Daoy (cell line): ENCODE data around the gene MACROD1. TPM values are rescaled to one million over a fixed set of nuclear protein-coding genes. Genes with fewer than 3 reads are reported as not detected.

ENCODE experiments used
- DNase-seq: peaks from one replicate; pipeline ENCODE4 v3.0.0-alpha.2; 2015; ENCODE audit warnings: low read depth
- total RNA-seq: library from RNA; depleted of rRNA; stranded (reverse); fragments of >200 nt; shearing (Covaris generic); gene quantifications from 2 replicates; pipeline ENCODE4 v1.2.3, GENCODE V29; 2014

The MACROD1 gene
- total RNA-seq, 1 experiment from 2014 or later = 19.4 TPM

GRCh38 chr11:64152841-64153691 lies 12.8 kb downstream of the MACROD1 start:
- DNase-seq = peak; percentile 64

GRCh38 chr11:64151337-64151736 lies 14.6 kb downstream of the MACROD1 start:
- DNase-seq = no peak

DNA sequence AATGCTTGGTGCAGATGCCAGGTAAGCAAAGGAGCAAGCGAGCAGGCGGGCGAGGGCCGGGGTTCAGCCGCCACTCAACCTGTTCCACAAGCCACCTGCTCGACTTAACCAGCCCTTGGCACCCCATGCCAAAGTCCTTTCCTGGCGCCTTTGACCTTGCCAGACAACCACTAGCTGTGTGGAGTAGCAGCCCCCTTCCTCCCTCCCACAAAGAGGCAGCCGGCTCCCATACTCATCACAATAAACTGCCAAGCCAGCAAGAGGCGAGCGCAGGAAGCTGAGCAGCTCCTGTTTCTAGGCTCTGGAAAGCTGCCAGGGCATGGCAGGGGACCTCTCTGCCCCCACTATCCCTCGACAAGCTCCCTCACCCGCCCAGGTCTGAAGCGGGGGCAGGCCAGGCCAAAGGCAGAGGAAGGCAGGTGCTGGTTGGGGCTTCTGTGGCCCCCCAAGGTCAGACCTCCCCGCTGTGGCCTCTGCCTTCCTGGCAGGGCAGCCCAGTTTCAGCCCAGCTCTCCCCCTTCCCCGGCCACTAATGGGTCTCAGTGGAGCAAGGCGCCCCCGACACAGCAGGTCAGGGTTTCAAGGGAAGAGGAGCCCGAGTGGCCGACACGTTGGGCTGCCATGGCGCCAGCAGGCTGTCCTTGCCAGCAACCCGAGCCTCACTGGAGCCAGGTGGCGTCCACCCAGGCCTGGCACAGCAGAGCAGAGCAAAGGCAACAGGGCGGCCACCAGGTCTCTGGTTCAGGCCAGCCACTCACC lies 15.3 kb downstream of the MACROD1 start:
- no peak for DNase-seq

GRCh38 chr11:64150051-64150450 lies 15.9 kb downstream of the MACROD1 start:
- no peak for DNase-seq

- DNase-seq = no peak
These were observed 16.8 kb downstream of the MACROD1 start for GRCh38 chr11:64148917-64149617.

GRCh38 chr11:64148226-64148916 lies 17.5 kb downstream of the MACROD1 start:
- peak; percentile 72 for DNase-seq

- DNase-seq = peak; percentile 51
These were observed 19.6 kb downstream of the MACROD1 start for GRCh38 chr11:64146036-64146955.

- DNase-seq = no peak
These were observed 21.1 kb downstream of the MACROD1 start for GRCh38 chr11:64144587-64145472.

GRCh38 chr11:64141081-64141783 lies 24.7 kb downstream of the MACROD1 start:
- no peak for DNase-seq

DNA sequence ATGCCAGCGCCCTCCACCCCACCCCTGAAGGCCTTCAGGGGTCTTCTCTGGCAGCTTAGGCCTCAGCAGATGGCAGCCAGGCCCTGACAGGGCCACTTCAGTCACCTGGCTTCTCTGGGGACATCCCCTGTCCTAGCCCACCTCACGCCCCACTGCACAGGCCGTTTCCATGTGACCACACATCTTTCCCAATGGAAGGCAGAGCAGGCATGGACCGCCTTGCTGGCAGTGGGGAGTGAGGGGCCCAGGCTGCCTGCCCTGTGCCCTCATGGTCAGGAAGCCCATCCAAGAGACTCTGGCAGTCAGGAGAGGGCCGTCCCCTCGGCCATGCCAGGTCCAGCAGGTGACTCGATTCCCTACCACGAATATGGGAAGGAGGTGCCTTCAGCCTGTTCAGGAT lies 25.8 kb downstream of the MACROD1 start:
- no peak for DNase-seq

- no peak for DNase-seq
These were observed 26.9 kb downstream of the MACROD1 start for GRCh38 chr11:64139049-64139448.

GRCh38 chr11:64138398-64138797 lies 27.5 kb downstream of the MACROD1 start:
- DNase-seq = no peak

DNA sequence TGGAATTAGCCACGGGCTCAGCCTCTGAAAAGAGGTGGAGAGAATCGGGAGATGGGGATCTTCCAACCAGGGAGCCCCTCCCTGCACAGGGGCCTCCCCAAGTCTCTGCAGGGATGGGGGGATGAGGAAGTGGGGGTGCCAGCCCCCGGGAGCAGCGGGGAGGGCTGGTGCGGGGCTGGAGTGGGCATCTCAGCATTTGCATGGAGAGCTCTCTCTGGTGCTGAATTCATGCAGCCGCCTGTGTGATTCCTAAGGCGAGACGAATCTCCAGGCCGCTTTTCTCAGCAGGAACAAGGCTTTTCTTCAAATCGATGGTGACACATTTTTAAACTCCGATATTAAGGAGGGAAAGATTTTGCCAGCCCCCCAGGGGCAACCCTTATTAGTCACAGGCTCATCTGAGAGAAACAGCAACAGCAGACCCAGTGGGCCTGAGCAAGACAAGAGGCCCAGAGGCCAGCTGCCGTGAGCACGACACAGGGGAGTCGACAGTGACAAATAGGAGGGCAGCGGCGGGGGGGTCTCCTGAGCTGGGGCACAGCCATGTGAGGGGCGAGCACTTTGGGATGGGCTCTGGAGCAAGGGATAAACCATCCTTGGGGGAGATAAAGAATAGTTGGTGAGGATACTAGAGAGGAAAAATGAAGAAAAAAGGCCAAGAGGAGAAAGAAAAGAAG lies 29.0 kb downstream of the MACROD1 start:
- DNase-seq = no peak

DNA sequence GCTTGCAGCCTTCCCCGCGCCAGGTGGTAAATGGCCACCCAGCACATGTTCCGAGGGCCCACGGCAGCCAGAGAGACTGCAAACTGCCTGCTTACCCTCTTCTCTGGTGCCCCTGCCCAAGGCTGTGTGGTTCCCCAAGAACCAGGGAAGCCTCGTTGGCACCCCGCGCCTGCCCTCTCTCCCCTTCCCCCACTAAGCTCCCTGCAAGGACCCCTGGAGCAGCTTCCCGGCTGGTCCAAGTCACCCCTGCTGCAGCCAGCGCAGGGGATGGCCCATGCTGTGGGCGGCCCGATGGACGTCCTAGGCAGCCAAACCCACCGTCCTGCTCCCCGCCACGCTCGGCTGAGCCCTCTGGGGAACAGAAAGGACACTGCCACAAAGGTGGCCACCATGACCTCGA lies 30.2 kb downstream of the MACROD1 start:
- DNase-seq = no peak

GRCh38 chr11:64134963-64135362 lies 30.9 kb downstream of the MACROD1 start:
- no peak for DNase-seq

DNA sequence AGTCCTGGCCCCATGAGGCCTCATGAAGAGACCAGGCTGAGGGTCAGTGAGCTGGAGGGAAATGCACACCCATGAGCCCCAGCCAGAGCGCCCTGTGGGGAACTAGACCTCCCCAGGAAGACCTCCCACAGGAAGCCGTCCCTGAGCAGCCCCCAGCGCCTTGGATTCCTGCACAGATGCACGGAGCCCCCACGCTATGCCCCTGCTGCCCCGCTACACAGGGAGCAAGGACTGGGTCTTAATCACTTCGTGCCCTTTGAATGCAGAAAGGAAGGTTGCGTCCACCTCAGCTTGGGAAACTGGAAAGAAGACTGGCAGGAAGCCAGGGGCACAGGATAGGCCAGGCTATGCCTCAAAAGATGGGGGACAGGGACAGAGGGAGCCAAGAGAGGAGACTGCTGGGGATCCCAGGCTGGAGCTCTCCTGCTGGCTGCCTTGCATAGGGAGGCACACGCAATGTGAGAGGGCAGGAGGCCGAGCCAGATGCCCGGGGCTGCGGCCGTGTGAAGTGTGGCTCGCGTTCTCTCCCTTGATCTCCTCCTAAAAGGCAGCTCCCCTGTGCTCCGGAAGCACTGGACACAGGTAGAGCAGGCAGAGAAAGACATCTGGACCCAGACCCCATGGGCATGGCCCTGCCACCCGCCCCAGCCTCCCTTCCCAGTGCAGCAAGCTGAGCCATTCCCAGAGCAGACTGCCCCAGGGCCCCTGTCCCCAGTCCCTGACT lies 32.8 kb downstream of the MACROD1 start:
- DNase-seq = no peak

DNA sequence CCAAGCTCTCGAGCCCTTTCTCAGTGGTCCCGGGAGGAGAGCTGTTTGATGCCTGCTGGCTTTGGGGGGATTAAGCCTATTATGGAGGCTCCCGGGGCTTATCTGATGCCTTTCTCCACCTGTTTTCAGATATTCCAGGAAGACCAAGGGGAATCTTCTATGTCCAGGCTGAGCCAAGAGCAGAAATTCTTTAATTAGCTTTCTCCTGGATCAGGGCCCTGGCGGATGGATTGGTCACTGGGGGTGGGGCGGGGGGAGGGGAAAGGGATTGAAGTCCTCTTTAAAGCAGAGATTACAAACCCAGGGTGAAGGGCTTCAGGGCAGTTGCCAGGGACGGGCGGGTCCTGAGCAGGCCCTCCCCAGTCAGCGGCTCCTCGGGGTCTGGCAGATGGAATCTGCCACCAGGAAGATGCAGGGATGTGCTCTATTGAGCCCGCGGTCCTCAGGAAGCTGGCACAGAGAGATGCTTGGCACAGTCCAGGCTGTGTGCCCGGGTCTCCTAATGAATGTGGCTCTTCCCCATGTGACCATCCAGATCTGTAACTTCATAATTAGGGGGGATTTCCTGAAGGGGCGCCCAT lies 33.6 kb downstream of the MACROD1 start:
- no peak for DNase-seq
